Ishikawa (cell line): ENCODE data around the gene CUZD1.

Experiments used
- CEBPB ChIP-seq: IDR thresholded peaks from 2 replicates; pipeline ENCODE4 v1.6.1; 2012
- CREB1 ChIP-seq: IDR thresholded peaks from 2 replicates; pipeline ENCODE4 v1.6.1; 2012; ENCODE audit warnings: low read depth
- EGR1 ChIP-seq: IDR thresholded peaks from 2 replicates; pipeline ENCODE4 v1.6.1; 2012
- EP300 ChIP-seq: IDR thresholded peaks from 2 replicates; pipeline ENCODE4 v1.6.1; 2012; ENCODE audit warnings: borderline replicate concordance
- FOXM1 ChIP-seq: IDR thresholded peaks from 2 replicates; pipeline ENCODE4 v1.6.1; 2012; ENCODE audit warnings: low read depth, borderline replicate concordance
- MAX ChIP-seq: IDR thresholded peaks from 2 replicates; pipeline ENCODE4 v1.6.1; 2012
- NFIC ChIP-seq: IDR thresholded peaks from 2 replicates; pipeline ENCODE4 v1.6.1; 2012
- RAD21 ChIP-seq: IDR thresholded peaks from 2 replicates; pipeline ENCODE4 v1.6.1; 2012; ENCODE audit warnings: low read depth
- REST ChIP-seq: IDR thresholded peaks from 2 replicates; pipeline ENCODE4 v1.6.1; 2012; ENCODE audit warnings: low read depth, mild to moderate bottlenecking
- TAF1 ChIP-seq: IDR thresholded peaks from 2 replicates; pipeline ENCODE4 v1.6.1; 2012; ENCODE audit warnings: low read depth, mild to moderate bottlenecking
- TCF12 ChIP-seq: IDR thresholded peaks from 2 replicates; pipeline ENCODE4 v1.6.1; 2012; ENCODE audit warnings: low read depth
- TEAD4 ChIP-seq: IDR thresholded peaks from 2 replicates; pipeline ENCODE4 v1.6.1; 2012
- USF1 ChIP-seq: IDR thresholded peaks from 2 replicates; pipeline ENCODE4 v1.6.1; 2012
- YY1 ChIP-seq: IDR thresholded peaks from 2 replicates; pipeline ENCODE4 v1.6.1; 2012; ENCODE audit warnings: low read depth
- ZBTB7A ChIP-seq: IDR thresholded peaks from 2 replicates; pipeline ENCODE4 v1.6.1; 2012; ENCODE audit warnings: low read depth

CUZD1 gene

GRCh38 chr10:122859527-122859926, 13.9 kb upstream of the CUZD1 start:
- TF ChIP-seq USF1 (no peak), TAF1 (no peak), RAD21 (no peak), TCF12 (no peak), YY1 (no peak), CREB1 (no peak), TEAD4 (no peak), EGR1 (no peak), NFIC (no peak), ZBTB7A (no peak), EP300 (no peak), CEBPB (no peak), MAX (no peak), REST (no peak), FOXM1 (no peak)

GRCh38 chr10:122856902-122857301, 11.2 kb upstream of the CUZD1 start:
- TF ChIP-seq USF1 (no peak), RAD21 (no peak), CEBPB (no peak)

- TF ChIP-seq FOXM1 (no peak), YY1 (no peak), NFIC (no peak), CEBPB (no peak), USF1 (no peak), RAD21 (no peak), TEAD4 (no peak), REST (no peak), CREB1 (no peak), TCF12 (no peak), ZBTB7A (no peak), EGR1 (no peak), TAF1 (no peak), MAX (no peak), EP300 (no peak)
Measured at GRCh38 chr10:122855745-122856144, 10.1 kb upstream of the CUZD1 start.

- TF ChIP-seq TEAD4 (no peak), CEBPB (no peak), TCF12 (no peak), NFIC (no peak), CREB1 (no peak), MAX (no peak), EGR1 (no peak), TAF1 (no peak), REST (no peak), ZBTB7A (no peak), USF1 (no peak), YY1 (no peak)
Measured at GRCh38 chr10:122854648-122855047, 9.0 kb upstream of the CUZD1 start.
